SU-DHL-6 (cell line): ENCODE data around the gene MAPK8.

ENCODE experiments used
- H2AFZ ChIP-seq: fragments of 200-600 bp; sonication (generic); 2 replicates; pipeline ENCODE4 v1.6.1; 2014; ENCODE audit warnings: low read depth, mild to moderate bottlenecking, moderate library complexity, mixed read lengths, antibody characterized with exemption, low read length; ENCODE audit not compliant: severe bottlenecking
- H3F3A ChIP-seq: fragments of 200-600 bp; shearing (Covaris generic); 2 replicates; pipeline ENCODE4 v1.6.0; 2016; ENCODE audit warnings: antibody characterized with exemption, mild to moderate bottlenecking; ENCODE audit not compliant: insufficient read depth
- H3K27ac ChIP-seq: fragments of 200-600 bp; sonication (generic); 2 replicates; pipeline ENCODE4 v1.5.1; 2016; ENCODE audit warnings: low read depth, mild to moderate bottlenecking, low read length, moderate library complexity, mixed read lengths
- H3K27me3 ChIP-seq: fragments of 200-600 bp; sonication (generic), shearing (Covaris generic); 2 replicates; pipeline ENCODE4 v1.6.0; 2014; ENCODE audit warnings: mild to moderate bottlenecking, low read length
- H3K36me3 ChIP-seq: fragments of 200-600 bp; sonication (generic); 2 replicates; pipeline ENCODE4 v1.6.1; 2014; ENCODE audit warnings: mild to moderate bottlenecking, low read length, mixed read lengths
- H3K4me2 ChIP-seq: fragments of 300-600, 200-600 bp; shearing (Covaris generic), sonication (generic); 2 replicates; pipeline ENCODE4 v1.6.0; 2014; ENCODE audit warnings: low read length, low read depth, mild to moderate bottlenecking; ENCODE audit not compliant: poor library complexity, severe bottlenecking
- H3K4me3 ChIP-seq: fragments of 200-600 bp; sonication (generic); 2 replicates; pipeline ENCODE4 v1.5.1; 2014; ENCODE audit warnings: antibody characterized with exemption, low read length, mild to moderate bottlenecking, mixed read lengths; ENCODE audit not compliant: insufficient read depth, poor library complexity, severe bottlenecking
- H3K79me2 ChIP-seq: fragments of 200-600 bp; sonication (generic); 2 replicates; pipeline ENCODE4 v1.6.1; 2014; ENCODE audit warnings: mild to moderate bottlenecking, low read length, moderate library complexity; ENCODE audit not compliant: insufficient read depth
- H3K9ac ChIP-seq: fragments of 200-600 bp; sonication (generic); 2 replicates; pipeline ENCODE4 v1.7.0; 2014; ENCODE audit warnings: mild to moderate bottlenecking, low read length
- H3K9me2 ChIP-seq: fragments of 200-600 bp; sonication (generic); replicated peaks from 2 replicates; pipeline ENCODE4 v1.6.1; 2014; ENCODE audit warnings: low read length; ENCODE audit not compliant: insufficient read depth
- H3K9me3 ChIP-seq: fragments of 200-600 bp; sonication (generic); 2 replicates; pipeline ENCODE4 v1.6.1; 2014; ENCODE audit warnings: low read length, mixed read lengths; ENCODE audit not compliant: insufficient read depth
- H4K20me1 ChIP-seq: fragments of 200-600 bp; sonication (generic); 2 replicates; pipeline ENCODE4 v1.6.1; 2014; ENCODE audit warnings: low read depth, mild to moderate bottlenecking, antibody characterized with exemption, low read length, moderate library complexity, mixed read lengths
- EZH2phosphoT487 ChIP-seq: fragments of 200-600 bp; sonication (generic), shearing (Covaris generic); conservative IDR thresholded peaks from 2 replicates; pipeline ENCODE4 v1.6.1; 2018; ENCODE audit warnings: mild to moderate bottlenecking, antibody characterized with exemption, low read length, moderate library complexity, mixed read lengths
- TF ChIP-seq, protein P1 (sequence below): fragments of 200-600 bp; sonication (generic); IDR thresholded peaks from one replicate; pipeline ENCODE4 v1.5.1; 2017; ENCODE audit warnings: antibody characterized with exemption, mild to moderate bottlenecking, low read length, moderate library complexity; ENCODE audit not compliant: insufficient read depth, poor library complexity, severe bottlenecking

The MAPK8 gene

DNA sequence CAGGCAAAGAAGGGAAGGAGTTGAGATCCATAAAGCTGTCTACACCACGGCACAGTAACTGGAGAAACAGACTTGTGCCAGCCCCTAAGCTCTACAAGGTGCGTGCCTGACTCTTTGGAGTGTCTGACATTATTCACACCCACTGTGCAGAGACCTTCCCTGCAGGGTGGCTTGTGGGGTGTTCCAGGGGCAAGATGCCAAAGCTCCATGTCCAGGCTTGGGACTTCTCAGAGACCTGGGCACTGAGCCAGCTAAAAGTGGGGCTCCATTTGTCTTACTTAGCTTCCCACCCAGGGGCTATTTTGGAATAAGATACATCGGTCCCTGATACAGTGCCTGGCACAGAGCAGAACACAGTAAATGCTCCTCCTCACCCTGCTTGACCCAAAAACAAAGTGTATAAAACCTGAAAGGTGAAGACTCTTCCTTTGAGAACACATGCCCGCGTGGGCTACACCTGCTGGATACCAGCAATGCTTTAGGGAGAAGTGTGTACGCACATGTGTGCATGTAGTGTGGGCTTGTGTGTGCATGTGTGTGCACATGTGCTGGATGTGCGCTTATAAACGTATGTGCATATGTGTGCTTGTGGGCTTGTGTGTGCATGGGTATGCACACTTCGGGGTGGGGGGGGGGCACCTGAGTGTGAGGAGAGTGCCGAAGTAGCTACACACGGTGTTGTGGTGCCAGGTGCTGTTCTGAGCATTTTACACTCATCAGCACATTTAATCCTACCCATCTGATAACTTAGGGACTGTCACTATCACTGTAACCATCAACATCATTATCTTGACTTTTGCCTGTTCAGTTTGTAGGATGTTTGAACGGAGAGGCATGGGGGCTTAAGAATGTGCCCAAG lies 155.4 kb downstream of the MAPK8 start:
- H3F3A ChIP-seq: no peaks in the 10 kb centered on the region
- H3K36me3 ChIP-seq: no peaks in the 10 kb centered on the region
- H3K9me3 ChIP-seq: no peaks in the 10 kb centered on the region
- no peak overlapping the region for H3K4me2 ChIP-seq
- no peaks in the 10 kb centered on the region for H3K27me3 ChIP-seq
- H3K4me3 ChIP-seq: no peak overlapping the region
- H3K27ac ChIP-seq: no peak overlapping the region
- H2AFZ ChIP-seq: no peak overlapping the region
- no peaks in the 10 kb centered on the region for H4K20me1 ChIP-seq
- TF ChIP-seq EZH2phosphoT487: no peak
- TF ChIP-seq, protein P1, sequence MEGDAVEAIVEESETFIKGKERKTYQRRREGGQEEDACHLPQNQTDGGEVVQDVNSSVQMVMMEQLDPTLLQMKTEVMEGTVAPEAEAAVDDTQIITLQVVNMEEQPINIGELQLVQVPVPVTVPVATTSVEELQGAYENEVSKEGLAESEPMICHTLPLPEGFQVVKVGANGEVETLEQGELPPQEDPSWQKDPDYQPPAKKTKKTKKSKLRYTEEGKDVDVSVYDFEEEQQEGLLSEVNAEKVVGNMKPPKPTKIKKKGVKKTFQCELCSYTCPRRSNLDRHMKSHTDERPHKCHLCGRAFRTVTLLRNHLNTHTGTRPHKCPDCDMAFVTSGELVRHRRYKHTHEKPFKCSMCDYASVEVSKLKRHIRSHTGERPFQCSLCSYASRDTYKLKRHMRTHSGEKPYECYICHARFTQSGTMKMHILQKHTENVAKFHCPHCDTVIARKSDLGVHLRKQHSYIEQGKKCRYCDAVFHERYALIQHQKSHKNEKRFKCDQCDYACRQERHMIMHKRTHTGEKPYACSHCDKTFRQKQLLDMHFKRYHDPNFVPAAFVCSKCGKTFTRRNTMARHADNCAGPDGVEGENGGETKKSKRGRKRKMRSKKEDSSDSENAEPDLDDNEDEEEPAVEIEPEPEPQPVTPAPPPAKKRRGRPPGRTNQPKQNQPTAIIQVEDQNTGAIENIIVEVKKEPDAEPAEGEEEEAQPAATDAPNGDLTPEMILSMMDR: no peak
- H3K79me2 ChIP-seq: no peaks in the 10 kb centered on the region
- H3K9ac ChIP-seq: no peak overlapping the region
- no peaks in the 10 kb centered on the region for H3K9me2 ChIP-seq

DNA sequence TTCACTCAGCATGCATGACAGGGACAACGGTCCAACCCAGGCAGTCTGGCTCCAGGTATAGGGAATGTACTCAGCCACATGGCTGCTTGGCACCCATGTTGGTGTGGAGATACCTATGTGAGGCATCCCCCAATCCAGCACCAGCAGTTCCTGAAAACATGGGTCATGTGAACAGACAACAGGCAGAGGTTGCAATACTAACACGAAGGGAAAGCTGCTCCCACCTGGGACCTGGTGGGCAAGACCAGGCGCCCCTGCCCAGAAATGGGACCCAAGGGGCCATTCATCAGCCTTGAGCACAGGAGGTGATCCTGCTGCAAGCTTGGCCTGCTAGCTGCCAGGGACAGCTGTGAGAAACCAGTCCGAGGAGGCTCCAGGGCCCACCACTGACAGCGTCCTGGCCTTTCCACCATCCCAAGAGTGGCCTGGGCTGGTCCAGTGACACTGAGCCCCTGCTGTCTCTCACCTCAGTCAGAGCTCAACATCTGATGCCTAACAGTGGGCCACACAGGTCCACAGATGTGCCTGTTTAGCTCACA lies 156.1 kb downstream of the MAPK8 start:
- H3K27me3 ChIP-seq: no peaks in the 10 kb centered on the region
- H3K4me3 ChIP-seq: no peak overlapping the region
- no peaks in the 10 kb centered on the region for H3F3A ChIP-seq
- H3K9me3 ChIP-seq: no peaks in the 10 kb centered on the region
- TF ChIP-seq EZH2phosphoT487: no peak
- TF ChIP-seq, protein P1: no peak
- H3K9me2 ChIP-seq: no peaks in the 10 kb centered on the region
- H2AFZ ChIP-seq: no peak overlapping the region
- H3K9ac ChIP-seq: no peak overlapping the region
- no peaks in the 10 kb centered on the region for H3K36me3 ChIP-seq
- no peak overlapping the region for H3K27ac ChIP-seq
- H4K20me1 ChIP-seq: no peaks in the 10 kb centered on the region
- H3K4me2 ChIP-seq: no peak overlapping the region
- H3K79me2 ChIP-seq: no peaks in the 10 kb centered on the region

DNA sequence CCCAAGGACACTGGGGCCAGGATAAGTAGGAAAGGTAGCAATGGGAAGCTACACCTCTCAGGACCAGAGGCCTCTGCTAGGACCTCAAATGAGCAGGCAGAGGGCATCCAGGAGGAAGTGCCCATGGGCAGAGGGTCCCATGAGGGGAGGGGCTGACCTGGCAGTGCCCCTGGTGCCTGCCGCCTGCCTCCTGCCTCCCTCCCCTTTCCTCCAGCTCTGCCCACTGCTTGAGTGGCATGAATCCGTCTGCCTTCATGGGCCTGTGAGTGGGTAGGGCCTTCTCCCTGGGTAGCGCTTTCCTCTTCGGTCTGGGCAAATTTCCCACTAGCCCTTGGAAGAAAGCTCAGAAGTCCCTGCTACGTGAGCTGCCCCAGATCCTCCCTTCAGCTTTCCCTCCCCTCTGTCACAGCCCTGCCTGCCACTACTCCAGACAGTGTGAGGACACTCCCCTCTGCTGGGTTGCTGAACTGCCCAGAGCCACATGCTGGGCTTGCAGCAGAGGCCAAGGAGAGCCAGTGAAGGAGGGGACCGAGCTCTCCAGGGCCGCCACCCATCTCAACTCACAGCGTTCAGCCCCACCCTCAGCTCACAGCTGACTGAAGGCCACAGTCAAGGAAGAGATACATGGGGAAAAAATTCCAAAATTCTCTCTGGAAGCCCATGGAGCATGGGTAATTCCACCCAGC lies 157.0 kb downstream of the MAPK8 start:
- Histone ChIP-seq H3K27me3 (no peaks in the 10 kb centered on the region), H3K4me2 (no peak overlapping the region), H4K20me1 (no peaks in the 10 kb centered on the region), H3K27ac (no peak overlapping the region), H3K36me3 (no peaks in the 10 kb centered on the region), H2AFZ (no peak overlapping the region), H3K4me3 (no peak overlapping the region), H3K9me3 (no peaks in the 10 kb centered on the region), H3K79me2 (no peaks in the 10 kb centered on the region), H3K9ac (no peak overlapping the region), H3F3A (no peaks in the 10 kb centered on the region), H3K9me2 (no peaks in the 10 kb centered on the region)
- TF ChIP-seq, protein P1: no peak
- TF ChIP-seq EZH2phosphoT487: no peak
